Nephron (organoid): ENCODE data around the gene KRTAP5-3.

Source experiments
- H3K27ac Mint-ChIP-seq, 3 experiments: 2 replicates each; pipeline ENCODE4 v1.8.0; 2020; ENCODE audit warnings: mixed read lengths in 3 of 3, mild to moderate bottlenecking in 2 of 3, moderate library complexity in 1 of 3
- H3K27me3 Mint-ChIP-seq: 2 replicates; pipeline ENCODE4 v1.8.0; 2021; ENCODE audit warnings: low read depth, mild to moderate bottlenecking, moderate library complexity, mixed read lengths
- H3K36me3 Mint-ChIP-seq: 2 replicates; pipeline ENCODE4 v1.8.0; 2020; ENCODE audit warnings: low read depth, mixed read lengths
- H3K4me1 Mint-ChIP-seq: 2 replicates; pipeline ENCODE4 v1.8.0; 2020; ENCODE audit warnings: mixed read lengths
- H3K4me3 Mint-ChIP-seq, 3 experiments: 2 replicates each; pipeline ENCODE4 v1.8.0; 2020; ENCODE audit warnings: mild to moderate bottlenecking in 3 of 3, mixed read lengths in 3 of 3, moderate library complexity in 2 of 3
- H3K9me3 Mint-ChIP-seq: 2 replicates; pipeline ENCODE4 v1.8.0; 2020; ENCODE audit warnings: mixed read lengths
- TF ChIP-seq, protein P1 (sequence below), 3 experiments: fragments of 200-600 bp; sonication (generic); IDR thresholded peaks; one replicate each; pipeline ENCODE4 v1.5.0; 2021; ENCODE audit warnings: antibody characterized with exemption in 3 of 3; ENCODE audit not compliant: unreplicated experiment in 3 of 3

KRTAP5-3 gene

DNA sequence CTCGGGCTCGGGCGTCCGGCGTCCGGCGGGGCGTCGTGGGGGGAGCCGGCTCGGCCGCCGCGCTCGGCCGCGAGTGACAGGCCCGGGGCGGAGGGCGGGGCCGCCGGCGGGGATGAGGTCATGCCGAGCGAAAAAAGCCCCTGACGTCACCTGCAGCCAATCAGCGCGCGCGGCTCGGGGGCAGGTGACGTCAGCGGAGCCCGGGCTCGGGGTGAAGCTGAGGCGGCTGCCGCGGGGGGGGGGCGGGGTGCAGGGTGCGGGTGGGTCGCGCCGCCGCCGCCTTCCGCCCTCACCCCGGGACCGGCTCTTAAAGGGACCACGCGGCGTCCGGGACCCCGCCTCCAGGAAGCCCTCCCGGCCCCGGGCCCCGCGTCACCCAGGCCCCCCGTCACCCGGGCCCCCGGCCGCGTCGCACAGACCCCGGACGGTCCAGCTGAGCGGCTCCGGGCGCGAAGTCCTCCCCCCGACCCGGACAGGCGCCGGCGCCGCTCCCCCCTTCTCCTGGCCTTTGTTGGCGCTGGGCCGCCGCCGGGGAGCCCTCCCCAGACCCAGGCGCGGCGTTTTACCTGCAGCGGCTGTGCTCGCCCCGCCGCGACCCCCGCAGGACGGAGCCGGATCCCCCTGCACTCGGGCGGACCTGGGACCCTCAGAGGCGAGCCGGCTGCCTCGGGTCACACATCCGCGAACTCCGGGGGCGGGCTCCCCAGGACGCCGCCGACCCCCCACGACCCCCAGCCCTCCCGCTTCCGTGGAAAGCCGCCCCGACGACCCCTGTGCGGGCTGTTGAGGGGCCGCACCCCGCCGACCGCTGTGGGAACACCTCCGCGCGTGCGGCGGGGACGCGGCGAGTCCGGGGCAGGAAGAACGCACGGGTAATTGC is 35.8 kb downstream of the KRTAP5-3 start, which contains the start of gene DUSP8:
DUSP8 (minus strand) TSS at position 75 of the 880 bp plus-strand sequence. CDS start 6,445 bp downstream, outside the sequence.
- Mint-ChIP-seq H3K27ac (no peak within 1 kb of the TSS), H3K9me3 (no peaks in the 10 kb centered on the region), H3K4me1 (no peaks in the 10 kb centered on the region), H3K4me3 (peak within 1 kb of the TSS in 2 of 3 experiments; percentile 23 to 56), H3K27me3 (peaks cover 65% of the 10 kb centered on the region), H3K36me3 (no peaks in the 10 kb centered on the region)
- TF ChIP-seq, protein P1, sequence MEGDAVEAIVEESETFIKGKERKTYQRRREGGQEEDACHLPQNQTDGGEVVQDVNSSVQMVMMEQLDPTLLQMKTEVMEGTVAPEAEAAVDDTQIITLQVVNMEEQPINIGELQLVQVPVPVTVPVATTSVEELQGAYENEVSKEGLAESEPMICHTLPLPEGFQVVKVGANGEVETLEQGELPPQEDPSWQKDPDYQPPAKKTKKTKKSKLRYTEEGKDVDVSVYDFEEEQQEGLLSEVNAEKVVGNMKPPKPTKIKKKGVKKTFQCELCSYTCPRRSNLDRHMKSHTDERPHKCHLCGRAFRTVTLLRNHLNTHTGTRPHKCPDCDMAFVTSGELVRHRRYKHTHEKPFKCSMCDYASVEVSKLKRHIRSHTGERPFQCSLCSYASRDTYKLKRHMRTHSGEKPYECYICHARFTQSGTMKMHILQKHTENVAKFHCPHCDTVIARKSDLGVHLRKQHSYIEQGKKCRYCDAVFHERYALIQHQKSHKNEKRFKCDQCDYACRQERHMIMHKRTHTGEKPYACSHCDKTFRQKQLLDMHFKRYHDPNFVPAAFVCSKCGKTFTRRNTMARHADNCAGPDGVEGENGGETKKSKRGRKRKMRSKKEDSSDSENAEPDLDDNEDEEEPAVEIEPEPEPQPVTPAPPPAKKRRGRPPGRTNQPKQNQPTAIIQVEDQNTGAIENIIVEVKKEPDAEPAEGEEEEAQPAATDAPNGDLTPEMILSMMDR (IDR thresholded peaks at IDR 0.05; ENCODE audit: unreplicated experiment in 3 of 3), result no peak

DNA sequence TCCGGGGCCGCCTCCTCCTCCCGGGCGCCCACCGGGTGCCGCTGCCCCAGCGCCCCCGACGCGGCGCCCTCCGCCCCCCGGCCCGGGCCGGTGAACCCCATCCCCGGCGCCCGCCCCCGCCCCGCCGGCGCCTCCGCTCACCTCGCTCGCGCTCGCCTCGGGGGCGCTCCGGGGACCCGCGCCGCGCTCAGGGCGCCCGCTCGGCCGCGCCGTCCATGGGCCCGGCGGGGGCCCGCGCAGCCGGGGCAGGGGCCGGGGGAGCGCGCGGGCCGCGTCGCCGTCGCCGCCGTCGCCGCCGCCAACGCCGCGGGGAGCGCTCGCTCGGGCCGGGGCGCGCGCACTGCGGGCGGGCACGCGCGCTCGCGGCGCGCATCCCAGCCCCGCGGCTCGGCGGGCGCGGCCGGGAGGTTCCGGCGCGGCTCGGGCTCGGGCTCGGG is 36.5 kb downstream of the KRTAP5-3 start:
- H3K4me3 Mint-ChIP-seq, result no peak overlapping the region

DNA sequence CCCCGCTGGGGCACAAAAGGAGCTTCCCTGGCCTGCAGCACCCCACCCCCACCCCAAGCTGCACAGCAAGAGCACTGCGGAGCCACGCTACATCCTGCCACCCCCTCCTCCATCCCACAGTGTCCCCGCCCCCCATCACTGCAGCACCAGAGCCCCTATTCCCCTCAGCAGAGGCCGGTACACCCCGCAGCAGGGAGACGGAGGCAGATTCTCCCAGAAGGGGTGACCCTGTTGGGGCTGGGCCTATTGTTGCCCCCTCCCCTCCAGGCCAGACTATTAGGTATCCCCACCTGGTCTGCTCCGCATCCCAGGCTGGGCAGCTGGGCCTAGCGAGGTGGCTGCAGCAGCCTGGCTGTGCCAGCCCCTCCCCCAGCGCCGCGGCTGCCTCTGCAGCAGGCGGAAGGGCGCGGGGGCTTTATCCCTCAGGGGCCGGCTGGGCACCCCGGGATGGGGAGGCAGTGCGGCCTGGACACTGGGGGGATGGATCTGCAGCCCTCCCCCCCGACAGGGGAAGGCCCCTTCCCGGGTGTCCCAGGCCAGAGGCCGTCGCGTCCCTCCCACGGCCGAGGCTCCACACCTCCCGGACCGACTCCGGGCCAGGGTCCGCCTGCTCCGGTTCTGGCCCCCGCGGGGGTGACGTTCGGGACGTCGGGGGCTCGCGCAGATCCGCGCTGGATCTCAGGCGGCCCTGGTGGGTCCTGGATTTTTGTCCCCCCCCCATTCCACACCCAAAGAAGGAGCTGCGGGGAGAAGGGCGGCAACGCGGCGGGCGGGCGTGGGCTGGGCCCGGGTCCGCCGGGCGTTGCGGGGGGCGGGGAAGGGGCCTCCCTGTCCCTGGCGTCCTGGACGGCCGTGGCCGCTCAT is 37.1 kb downstream of the KRTAP5-3 start:
- Mint-ChIP-seq H3K9me3 (no peaks in the 10 kb centered on the region), H3K4me3 (peak overlapping the region; percentile 47 to 70 (median 70)), H3K27me3 (peaks cover 63% of the 10 kb centered on the region), H3K4me1 (no peaks in the 10 kb centered on the region), H3K36me3 (no peaks in the 10 kb centered on the region), H3K27ac (no peak overlapping the region)
- TF ChIP-seq, protein P1 (IDR thresholded peaks at IDR 0.05; ENCODE audit: unreplicated experiment in 3 of 3), result no peak

More for the DNA sequence above, 36.5 kb downstream of the KRTAP5-3 start:
- peaks cover 66% of the 10 kb centered on the region for H3K27me3 Mint-ChIP-seq
- TF ChIP-seq, protein P1 (IDR thresholded peaks at IDR 0.05; ENCODE audit: unreplicated experiment in 3 of 3), result no peak
- H3K36me3 Mint-ChIP-seq, result no peaks in the 10 kb centered on the region
- H3K27ac Mint-ChIP-seq, result no peak overlapping the region
- H3K9me3 Mint-ChIP-seq, result no peaks in the 10 kb centered on the region
- no peaks in the 10 kb centered on the region for H3K4me1 Mint-ChIP-seq

DNA sequence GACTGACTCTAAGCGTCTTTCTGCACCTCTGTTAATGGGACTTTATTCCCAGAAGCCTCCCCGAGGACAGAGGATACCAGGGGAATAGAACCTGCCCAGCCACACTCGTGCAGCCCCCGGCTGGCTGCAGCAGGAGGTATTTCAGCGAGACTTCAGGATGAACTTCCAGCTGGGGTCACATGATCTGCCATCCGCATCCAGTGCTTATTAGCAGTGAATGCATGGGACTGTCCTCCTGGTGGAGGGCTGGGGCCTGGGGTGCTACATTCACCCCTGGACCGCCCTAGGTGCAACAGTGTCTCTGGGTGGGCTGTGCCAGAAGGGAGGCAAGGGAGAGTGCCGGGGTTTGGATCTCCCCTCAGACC is 37.8 kb downstream of the KRTAP5-3 start:
- H3K36me3 Mint-ChIP-seq, result no peaks in the 10 kb centered on the region
- peaks cover 59% of the 10 kb centered on the region for H3K27me3 Mint-ChIP-seq
- H3K27ac Mint-ChIP-seq, result peak overlapping the region in 1 of 3 experiments; percentile 61
- peak overlapping the region; percentile 47 to 70 (median 70) for H3K4me3 Mint-ChIP-seq
- no peaks in the 10 kb centered on the region for H3K4me1 Mint-ChIP-seq
- TF ChIP-seq, protein P1 (IDR thresholded peaks at IDR 0.05; ENCODE audit: unreplicated experiment in 3 of 3), result no peak
- H3K9me3 Mint-ChIP-seq, result no peaks in the 10 kb centered on the region

DNA sequence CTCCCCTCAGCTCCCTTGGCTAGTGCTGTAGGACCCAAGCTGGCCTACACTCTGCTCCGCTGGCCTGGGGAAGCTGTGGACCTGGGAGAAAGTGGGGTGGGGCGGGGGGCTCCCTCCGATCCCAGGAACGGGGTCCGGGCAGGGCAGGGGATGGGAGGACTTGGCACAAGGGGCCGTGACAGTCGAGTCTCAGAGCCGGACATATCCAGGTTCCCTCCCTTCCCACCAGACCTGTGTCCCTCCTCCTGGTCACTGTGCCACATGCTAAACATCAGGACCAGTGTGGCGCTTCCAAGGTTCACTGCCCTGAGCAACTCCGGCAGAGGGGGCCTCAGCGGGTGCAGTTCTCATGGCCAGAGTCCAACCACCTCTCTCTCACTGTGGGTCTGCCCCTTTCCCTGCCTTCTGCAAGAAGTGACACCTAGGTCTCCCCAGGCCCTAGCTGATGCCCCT is 38.2 kb downstream of the KRTAP5-3 start:
- no peaks in the 10 kb centered on the region for H3K4me1 Mint-ChIP-seq
- H3K36me3 Mint-ChIP-seq, result no peaks in the 10 kb centered on the region
- H3K9me3 Mint-ChIP-seq, result no peaks in the 10 kb centered on the region
- TF ChIP-seq, protein P1 (IDR thresholded peaks at IDR 0.05; ENCODE audit: unreplicated experiment in 3 of 3), result no peak
- peak overlapping the region; percentile 47 to 70 (median 70) for H3K4me3 Mint-ChIP-seq
- H3K27ac Mint-ChIP-seq, result peak overlapping the region in 1 of 3 experiments; percentile 61
- H3K27me3 Mint-ChIP-seq, result peaks cover 55% of the 10 kb centered on the region
